ENCODE results near the gene FBXO9. TPM values are rescaled to one million over a fixed set of nuclear protein-coding genes. Genes with fewer than 3 reads are reported as not detected.

FBXO9 gene
- total and polyA plus RNA-seq, 7 experiments from 2014 or later: 52.3 to 133 (median 72.3) TPM

GRCh38 chr6:53035549-53036213 is 29.5 kb upstream of the FBXO9 start:
- H3K4me3 ChIP-seq (ENCODE audit: low read length): no peak overlapping the region
- peaks cover 3 to 65% (median 6%) of the 10 kb centered on the region in 3 experiments for H3K36me3 ChIP-seq (ENCODE audit: control insufficient read depth in 2 of 3, insufficient read depth in 3 of 3, low read length in 3 of 3)
- no peak for DNase-seq
- no peak for ATAC-seq
- H3K27me3 ChIP-seq (ENCODE audit: control insufficient read depth in 2 of 2, insufficient read depth in 2 of 2, low read length in 2 of 2): no peaks in the 10 kb centered on the region
- H3K36me3 Mint-ChIP-seq: peaks cover 35 to 76% (median 40%) of the 10 kb centered on the region in 5 donors
- ChIA-PET CTCF (interaction anchor here (0.6 kb wide), 1 partner anchor 111 kb away, joined by 3 read pairs; no protein-coding TSS in a partner anchor), POLR2A (no interaction called here)
- intact Hi-C loops (cut with micrococcal nuclease): no loop called here
- H3K27ac ChIP-seq (ENCODE audit: low read depth, low read length): no peak overlapping the region
- H3K9me3 Mint-ChIP-seq: no peaks in the 10 kb centered on the region
- no peaks in the 10 kb centered on the region for H3K9me3 ChIP-seq (ENCODE audit: control insufficient read depth in 2 of 3, low read length in 3 of 3)
- peak overlapping the region in 1 of 9 donors; percentile 37 for H3K27ac Mint-ChIP-seq
- H3K27me3 Mint-ChIP-seq: no peaks in the 10 kb centered on the region
- peaks cover 0 to 25% (median 5%) of the 10 kb centered on the region in 7 donors for H3K4me1 Mint-ChIP-seq
- H3K4me3 Mint-ChIP-seq: no peak overlapping the region
- H3K4me1 ChIP-seq (ENCODE audit: control insufficient read depth in 2 of 2, insufficient read depth in 2 of 2, low read length in 2 of 2): no peaks in the 10 kb centered on the region

GRCh38 chr6:53038141-53038540 is 27.1 kb upstream of the FBXO9 start:
- no peak overlapping the region for H3K4me3 Mint-ChIP-seq
- no peak overlapping the region for H3K27ac Mint-ChIP-seq
- H3K4me3 ChIP-seq (ENCODE audit: low read length): no peak overlapping the region
- H3K9me3 Mint-ChIP-seq: no peaks in the 10 kb centered on the region
- ChIA-PET CTCF (no interaction called here), POLR2A (no interaction called here)
- ATAC-seq (no peak), DNase-seq (no peak)
- H3K27me3 Mint-ChIP-seq: no peaks in the 10 kb centered on the region
- intact Hi-C loops (cut with micrococcal nuclease): no loop called here
- no peaks in the 10 kb centered on the region for H3K4me1 ChIP-seq (ENCODE audit: control insufficient read depth in 2 of 2, insufficient read depth in 2 of 2, low read length in 2 of 2)
- H3K36me3 ChIP-seq (ENCODE audit: control insufficient read depth in 2 of 3, insufficient read depth in 3 of 3, low read length in 3 of 3): peaks cover 3 to 57% (median 6%) of the 10 kb centered on the region in 3 experiments
- peaks cover 0 to 24% (median 5%) of the 10 kb centered on the region in 7 donors for H3K4me1 Mint-ChIP-seq
- no peak overlapping the region for H3K27ac ChIP-seq (ENCODE audit: low read depth, low read length)
- H3K36me3 Mint-ChIP-seq: peaks cover 41 to 77% (median 43%) of the 10 kb centered on the region in 5 donors
- H3K9me3 ChIP-seq (ENCODE audit: control insufficient read depth in 2 of 3, low read length in 3 of 3): no peaks in the 10 kb centered on the region
- H3K27me3 ChIP-seq (ENCODE audit: control insufficient read depth in 2 of 2, insufficient read depth in 2 of 2, low read length in 2 of 2): no peaks in the 10 kb centered on the region

- Mint-ChIP-seq H3K27me3 (no peaks in the 10 kb centered on the region), H3K36me3 (peaks cover 38 to 72% (median 43%) of the 10 kb centered on the region in 5 donors), H3K4me1 (peaks cover 0 to 19% (median 5%) of the 10 kb centered on the region in 7 donors), H3K4me3 (no peak overlapping the region), H3K9me3 (no peaks in the 10 kb centered on the region), H3K27ac (no peak overlapping the region)
- intact Hi-C loops (cut with micrococcal nuclease): no loop called here
- H3K4me1 ChIP-seq (ENCODE audit: control insufficient read depth in 2 of 2, insufficient read depth in 2 of 2, low read length in 2 of 2): no peaks in the 10 kb centered on the region
- H3K27me3 ChIP-seq (ENCODE audit: control insufficient read depth in 2 of 2, insufficient read depth in 2 of 2, low read length in 2 of 2): no peaks in the 10 kb centered on the region
- no peak overlapping the region for H3K4me3 ChIP-seq (ENCODE audit: low read length)
- ChIA-PET POLR2A (no interaction called here), CTCF (no interaction called here)
- peaks cover 3 to 54% (median 6%) of the 10 kb centered on the region in 3 experiments for H3K36me3 ChIP-seq (ENCODE audit: control insufficient read depth in 2 of 3, insufficient read depth in 3 of 3, low read length in 3 of 3)
- DNase-seq (no peak), ATAC-seq (no peak)
- no peaks in the 10 kb centered on the region for H3K9me3 ChIP-seq (ENCODE audit: control insufficient read depth in 2 of 3, low read length in 3 of 3)
- H3K27ac ChIP-seq (ENCODE audit: low read depth, low read length): no peak overlapping the region
Observed at GRCh38 chr6:53038596-53038995, 26.6 kb upstream of the FBXO9 start.

GRCh38 chr6:53041356-53041755 is 23.8 kb upstream of the FBXO9 start:
- H3K36me3 Mint-ChIP-seq: peaks cover 28 to 58% (median 38%) of the 10 kb centered on the region in 5 donors
- Histone ChIP-seq H3K27ac (ENCODE audit: low read depth, low read length) (no peak overlapping the region), H3K4me1 (ENCODE audit: control insufficient read depth in 2 of 2, insufficient read depth in 2 of 2, low read length in 2 of 2) (no peaks in the 10 kb centered on the region), H3K36me3 (ENCODE audit: control insufficient read depth in 2 of 3, insufficient read depth in 3 of 3, low read length in 3 of 3) (peaks cover 3 to 31% (median 6%) of the 10 kb centered on the region in 3 experiments), H3K27me3 (ENCODE audit: control insufficient read depth in 2 of 2, insufficient read depth in 2 of 2, low read length in 2 of 2) (no peaks in the 10 kb centered on the region), H3K4me3 (ENCODE audit: low read length) (no peak overlapping the region), H3K9me3 (ENCODE audit: control insufficient read depth in 2 of 3, low read length in 3 of 3) (no peaks in the 10 kb centered on the region)
- ATAC-seq (no peak), DNase-seq (no peak)
- peaks cover 2 to 27% (median 12%) of the 10 kb centered on the region in 7 donors for H3K4me1 Mint-ChIP-seq
- H3K9me3 Mint-ChIP-seq: no peaks in the 10 kb centered on the region
- POLR2A ChIA-PET: no interaction called here
- H3K4me3 Mint-ChIP-seq: no peak overlapping the region
- no peaks in the 10 kb centered on the region for H3K27me3 Mint-ChIP-seq
- CTCF ChIA-PET: no interaction called here
- intact Hi-C loops (cut with micrococcal nuclease): no loop called here
- H3K27ac Mint-ChIP-seq: no peak overlapping the region

- no peak for DNase-seq
- Histone ChIP-seq H3K27ac (ENCODE audit: low read depth, low read length) (no peak overlapping the region), H3K27me3 (ENCODE audit: control insufficient read depth in 2 of 2, insufficient read depth in 2 of 2, low read length in 2 of 2) (no peaks in the 10 kb centered on the region), H3K36me3 (ENCODE audit: control insufficient read depth in 2 of 3, insufficient read depth in 3 of 3, low read length in 3 of 3) (peaks cover 3 to 31% (median 6%) of the 10 kb centered on the region in 3 experiments), H3K4me1 (ENCODE audit: control insufficient read depth in 2 of 2, insufficient read depth in 2 of 2, low read length in 2 of 2) (no peaks in the 10 kb centered on the region), H3K4me3 (ENCODE audit: low read length) (no peak overlapping the region), H3K9me3 (ENCODE audit: control insufficient read depth in 2 of 3, low read length in 3 of 3) (no peaks in the 10 kb centered on the region)
- Mint-ChIP-seq H3K4me3 (no peak overlapping the region), H3K9me3 (no peaks in the 10 kb centered on the region), H3K36me3 (peaks cover 24 to 61% (median 34%) of the 10 kb centered on the region in 5 donors), H3K27me3 (no peaks in the 10 kb centered on the region), H3K4me1 (peaks cover 5 to 30% (median 19%) of the 10 kb centered on the region in 7 donors), H3K27ac (no peak overlapping the region)
- intact Hi-C loops (cut with micrococcal nuclease): no loop called here
- ChIA-PET POLR2A (no interaction called here), CTCF (interaction anchor here (1.1 kb wide), 1 partner anchor 13 kb away, joined by 3 read pairs; no protein-coding TSS in a partner anchor)
- no peak for ATAC-seq
Observed at GRCh38 chr6:53042112-53042511, 23.1 kb upstream of the FBXO9 start.

GRCh38 chr6:53043581-53043980 is 21.6 kb upstream of the FBXO9 start:
- H3K27me3 Mint-ChIP-seq: no peaks in the 10 kb centered on the region

GRCh38 chr6:53044071-53044470 is 21.1 kb upstream of the FBXO9 start:
- intact Hi-C loops (cut with micrococcal nuclease): no loop called here
- ChIA-PET CTCF (no interaction called here), POLR2A (no interaction called here)
- Mint-ChIP-seq H3K27me3 (no peaks in the 10 kb centered on the region), H3K4me1 (peaks cover 17 to 38% (median 35%) of the 10 kb centered on the region in 7 donors), H3K36me3 (peaks cover 19 to 51% (median 28%) of the 10 kb centered on the region in 5 donors), H3K4me3 (no peak overlapping the region), H3K9me3 (no peaks in the 10 kb centered on the region), H3K27ac (no peak overlapping the region)
- Histone ChIP-seq H3K4me3 (ENCODE audit: low read length) (no peak overlapping the region), H3K27ac (ENCODE audit: low read depth, low read length) (no peak overlapping the region), H3K9me3 (ENCODE audit: control insufficient read depth in 2 of 3, low read length in 3 of 3) (no peaks in the 10 kb centered on the region), H3K27me3 (ENCODE audit: control insufficient read depth in 2 of 2, insufficient read depth in 2 of 2, low read length in 2 of 2) (no peaks in the 10 kb centered on the region), H3K36me3 (ENCODE audit: control insufficient read depth in 2 of 3, insufficient read depth in 3 of 3, low read length in 3 of 3) (peaks cover 3 to 23% (median 6%) of the 10 kb centered on the region in 3 experiments), H3K4me1 (ENCODE audit: control insufficient read depth in 2 of 2, insufficient read depth in 2 of 2, low read length in 2 of 2) (peaks cover 11 to 12% of the 10 kb centered on the region in 2 donors)
- ATAC-seq (no peak), DNase-seq (no peak)

More at GRCh38 chr6:53043581-53043980, 21.6 kb upstream of the FBXO9 start:
- no peak for ATAC-seq
- intact Hi-C loops (cut with micrococcal nuclease): no loop called here
- H3K36me3 ChIP-seq (ENCODE audit: control insufficient read depth in 2 of 3, insufficient read depth in 3 of 3, low read length in 3 of 3): peaks cover 3 to 26% (median 6%) of the 10 kb centered on the region in 3 experiments
- no peak for DNase-seq
- no peak overlapping the region for H3K27ac Mint-ChIP-seq
- no peak overlapping the region for H3K4me3 Mint-ChIP-seq
- peaks cover 6 to 7% of the 10 kb centered on the region in 2 donors for H3K4me1 ChIP-seq (ENCODE audit: control insufficient read depth in 2 of 2, insufficient read depth in 2 of 2, low read length in 2 of 2)
- peaks cover 22 to 55% (median 33%) of the 10 kb centered on the region in 5 donors for H3K36me3 Mint-ChIP-seq
- POLR2A ChIA-PET: no interaction called here
- H3K27me3 ChIP-seq (ENCODE audit: control insufficient read depth in 2 of 2, insufficient read depth in 2 of 2, low read length in 2 of 2): no peaks in the 10 kb centered on the region
- H3K4me3 ChIP-seq (ENCODE audit: low read length): no peak overlapping the region
- H3K4me1 Mint-ChIP-seq: peaks cover 12 to 34% (median 31%) of the 10 kb centered on the region in 7 donors
- CTCF ChIA-PET: no interaction called here
- H3K27ac ChIP-seq (ENCODE audit: low read depth, low read length): no peak overlapping the region
- no peaks in the 10 kb centered on the region for H3K9me3 Mint-ChIP-seq
- H3K9me3 ChIP-seq (ENCODE audit: control insufficient read depth in 2 of 3, low read length in 3 of 3): no peaks in the 10 kb centered on the region
